Measurements from ENCODE around the gene DTD1. TPM values are rescaled to one million over a fixed set of nuclear protein-coding genes. Genes with fewer than 3 reads are reported as not detected.

Gene DTD1
- total and polyA plus RNA-seq, 2 donors, result 13.2 to 16.9 TPM

DNA sequence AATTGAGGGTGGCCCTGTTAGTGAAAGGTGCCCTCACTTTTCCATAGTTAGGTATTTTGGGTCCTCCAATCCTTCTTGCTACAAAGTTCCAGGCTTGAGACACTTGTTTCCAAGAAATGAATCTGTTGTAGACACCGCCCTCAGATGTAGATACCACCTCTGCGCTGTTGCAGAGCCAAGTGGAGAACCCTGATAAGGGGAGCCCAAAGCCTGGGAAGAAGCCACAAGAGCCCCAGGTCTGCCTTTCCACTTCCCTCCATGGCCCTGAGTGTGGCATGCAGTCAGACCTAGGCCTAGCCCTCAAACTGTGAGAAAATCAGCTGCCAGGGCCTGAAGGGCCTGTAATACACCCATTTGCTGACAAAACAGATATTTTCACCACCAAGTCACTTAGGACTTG, 37.1 kb downstream of the DTD1 start:
- no peaks in the 10 kb centered on the region for H3K36me3 ChIP-seq (ENCODE audit: control insufficient read depth in 2 of 2, insufficient read depth in 2 of 2, low read length in 1 of 2)
- H3K27me3 ChIP-seq (ENCODE audit: control insufficient read depth in 2 of 2, insufficient read depth in 1 of 2, low read length in 1 of 2), result no peaks in the 10 kb centered on the region
- DNase-seq (ENCODE audit: low read depth in 6 of 9, low spot score in 9 of 9), result no peak
- no peaks in the 10 kb centered on the region for H3K9me3 ChIP-seq (ENCODE audit: control insufficient read depth in 2 of 2, insufficient read depth in 1 of 2, low read length in 1 of 2)
- 75% methylated on average over 2 of the region's 2 CpGs for WGBS
- H3K27ac ChIP-seq (ENCODE audit: low read depth in 1 of 2, low read length in 1 of 2), result no peak overlapping the region
- H3K4me1 ChIP-seq (ENCODE audit: control insufficient read depth in 2 of 2, insufficient read depth in 2 of 2, low read length in 2 of 2), result no peaks in the 10 kb centered on the region
- no peak overlapping the region for H3K4me3 ChIP-seq (ENCODE audit: low read length in 2 of 2)

DNA sequence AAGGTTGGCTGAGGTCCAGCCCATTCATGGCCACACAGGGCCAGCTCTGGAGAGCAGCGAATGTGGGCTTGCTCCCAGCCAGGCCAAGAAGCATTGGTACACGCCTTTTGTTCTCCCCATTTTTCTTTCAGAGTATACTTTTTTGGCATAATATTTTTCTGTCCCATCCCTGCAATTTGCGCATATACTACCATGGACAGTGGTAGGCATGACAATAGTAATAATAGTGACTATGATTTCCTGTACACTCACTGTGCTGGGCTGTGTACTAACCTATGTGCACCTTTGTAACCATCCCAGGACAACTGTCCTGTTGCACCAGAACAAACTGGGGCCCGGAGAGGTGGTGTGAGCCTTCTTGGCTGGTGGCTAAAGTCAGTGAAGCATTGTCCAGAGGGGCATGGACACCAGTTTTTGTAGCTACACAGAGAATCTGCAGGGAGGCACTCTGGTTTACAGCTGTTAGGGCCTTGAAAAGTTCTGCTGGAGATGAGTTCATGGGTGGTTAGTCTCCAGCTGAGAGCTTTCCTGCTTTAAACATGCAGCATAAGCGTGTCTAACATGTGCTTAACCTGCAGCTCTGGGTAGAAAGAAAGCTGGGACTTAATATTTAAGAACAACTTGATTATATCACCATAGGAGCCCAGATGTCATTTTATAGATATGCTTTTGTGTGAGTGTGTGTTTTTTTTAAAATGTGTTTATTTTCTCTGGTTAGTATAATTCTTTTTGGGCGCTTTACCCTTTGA, 38.2 kb downstream of the DTD1 start:
- no peaks in the 10 kb centered on the region for H3K27me3 ChIP-seq (ENCODE audit: control insufficient read depth in 2 of 2, insufficient read depth in 1 of 2, low read length in 1 of 2)
- no peak overlapping the region for H3K4me3 ChIP-seq (ENCODE audit: low read length in 2 of 2)
- WGBS, result 85% methylated on average over 6 of the region's 6 CpGs

DNA sequence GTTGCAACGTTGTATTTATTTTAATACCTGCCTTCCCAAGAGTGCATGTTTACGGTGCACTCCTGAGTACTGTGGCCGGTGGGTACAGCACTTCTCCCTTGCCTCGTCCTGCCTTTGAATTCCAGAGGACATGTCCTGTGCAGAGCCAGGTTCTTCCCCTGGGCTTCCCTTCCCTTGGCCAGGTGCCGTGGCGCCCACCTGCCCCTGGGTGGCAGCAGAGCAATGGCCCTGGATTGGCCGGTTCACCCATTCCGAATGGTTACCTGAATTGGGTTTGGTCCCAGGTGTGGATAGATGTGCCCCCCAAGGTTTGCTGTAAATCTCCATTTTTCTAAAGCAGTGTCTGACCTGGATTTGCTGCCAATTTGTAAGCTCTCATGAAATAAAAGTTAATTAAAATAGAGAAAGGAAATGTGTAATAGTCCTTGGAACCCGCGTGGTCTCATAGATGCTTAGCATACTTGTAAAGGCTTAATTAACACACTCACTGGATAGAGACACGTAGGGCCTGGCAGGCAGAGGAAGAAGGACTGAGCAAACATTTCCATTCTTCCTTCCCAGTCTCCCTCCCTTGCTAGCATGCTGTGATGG, 40.6 kb downstream of the DTD1 start:
- no peaks in the 10 kb centered on the region for H3K4me1 ChIP-seq (ENCODE audit: control insufficient read depth in 2 of 2, insufficient read depth in 2 of 2, low read length in 2 of 2)
- H3K9me3 ChIP-seq (ENCODE audit: control insufficient read depth in 2 of 2, insufficient read depth in 1 of 2, low read length in 1 of 2), result no peaks in the 10 kb centered on the region
- 94% methylated on average over 11 of the region's 11 CpGs for WGBS
- H3K27me3 ChIP-seq (ENCODE audit: control insufficient read depth in 2 of 2, insufficient read depth in 1 of 2, low read length in 1 of 2), result no peaks in the 10 kb centered on the region
- H3K36me3 ChIP-seq (ENCODE audit: control insufficient read depth in 2 of 2, insufficient read depth in 2 of 2, low read length in 1 of 2), result no peaks in the 10 kb centered on the region
- DNase-seq (ENCODE audit: low read depth in 6 of 9, low spot score in 9 of 9), result peak in 1 of 9 donors; percentile 3
- no peak overlapping the region for H3K4me3 ChIP-seq (ENCODE audit: low read length in 2 of 2)
- H3K27ac ChIP-seq (ENCODE audit: low read depth in 1 of 2, low read length in 1 of 2), result no peak overlapping the region

More for the DNA sequence above, 38.2 kb downstream of the DTD1 start:
- no peaks in the 10 kb centered on the region for H3K4me1 ChIP-seq (ENCODE audit: control insufficient read depth in 2 of 2, insufficient read depth in 2 of 2, low read length in 2 of 2)
- no peak for DNase-seq (ENCODE audit: low read depth in 6 of 9, low spot score in 9 of 9)
- no peaks in the 10 kb centered on the region for H3K9me3 ChIP-seq (ENCODE audit: control insufficient read depth in 2 of 2, insufficient read depth in 1 of 2, low read length in 1 of 2)
- H3K36me3 ChIP-seq (ENCODE audit: control insufficient read depth in 2 of 2, insufficient read depth in 2 of 2, low read length in 1 of 2), result no peaks in the 10 kb centered on the region
- no peak overlapping the region for H3K27ac ChIP-seq (ENCODE audit: low read depth in 1 of 2, low read length in 1 of 2)

- H3K4me3 ChIP-seq (ENCODE audit: low read length in 2 of 2), result no peak overlapping the region
- no peak overlapping the region for H3K27ac ChIP-seq (ENCODE audit: low read depth in 1 of 2, low read length in 1 of 2)
- no peaks in the 10 kb centered on the region for H3K36me3 ChIP-seq (ENCODE audit: control insufficient read depth in 2 of 2, insufficient read depth in 2 of 2, low read length in 1 of 2)
- H3K4me1 ChIP-seq (ENCODE audit: control insufficient read depth in 2 of 2, insufficient read depth in 2 of 2, low read length in 2 of 2), result no peaks in the 10 kb centered on the region
- 35% methylated on average over 7 of the region's 7 CpGs for WGBS
- DNase-seq (ENCODE audit: low read depth in 6 of 9, low spot score in 9 of 9), result peak in 7 of 9 donors; percentile 13 to 70 (median 46)
- no peaks in the 10 kb centered on the region for H3K27me3 ChIP-seq (ENCODE audit: control insufficient read depth in 2 of 2, insufficient read depth in 1 of 2, low read length in 1 of 2)
- H3K9me3 ChIP-seq (ENCODE audit: control insufficient read depth in 2 of 2, insufficient read depth in 1 of 2, low read length in 1 of 2), result no peaks in the 10 kb centered on the region
Observed at GRCh38 chr20:18632196-18632789, 44.4 kb downstream of the DTD1 start.

- Histone ChIP-seq H3K36me3 (ENCODE audit: control insufficient read depth in 2 of 2, insufficient read depth in 2 of 2, low read length in 1 of 2) (no peaks in the 10 kb centered on the region), H3K4me1 (ENCODE audit: control insufficient read depth in 2 of 2, insufficient read depth in 2 of 2, low read length in 2 of 2) (no peaks in the 10 kb centered on the region), H3K27me3 (ENCODE audit: control insufficient read depth in 2 of 2, insufficient read depth in 1 of 2, low read length in 1 of 2) (no peaks in the 10 kb centered on the region), H3K27ac (ENCODE audit: low read depth in 1 of 2, low read length in 1 of 2) (no peak overlapping the region), H3K9me3 (ENCODE audit: control insufficient read depth in 2 of 2, insufficient read depth in 1 of 2, low read length in 1 of 2) (no peaks in the 10 kb centered on the region), H3K4me3 (ENCODE audit: low read length in 2 of 2) (no peak overlapping the region)
- WGBS, result 96% methylated on average over 2 of the region's 2 CpGs
- no peak for DNase-seq (ENCODE audit: low read depth in 6 of 9, low spot score in 9 of 9)
Observed at GRCh38 chr20:18633411-18633810, 45.6 kb downstream of the DTD1 start.

DNA sequence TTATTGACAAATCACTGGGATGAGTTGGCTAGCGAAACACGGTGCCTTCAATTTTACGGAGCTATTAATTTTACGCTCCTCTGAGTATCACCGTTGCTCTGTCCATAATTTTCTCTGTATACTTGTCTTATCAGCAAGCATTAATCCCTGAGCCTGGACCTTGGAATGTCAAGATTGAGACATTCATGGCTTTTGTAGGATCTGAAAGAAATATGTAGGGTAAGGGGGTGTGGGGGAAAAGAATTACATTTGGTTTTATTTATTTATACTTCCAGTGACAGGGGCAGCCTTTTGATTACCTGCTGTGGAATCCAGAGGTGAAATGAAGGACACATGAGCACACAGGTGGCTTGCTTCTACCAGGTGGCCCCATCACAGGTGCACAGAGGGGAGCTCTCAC, 46.6 kb downstream of the DTD1 start:
- no peaks in the 10 kb centered on the region for H3K27me3 ChIP-seq (ENCODE audit: control insufficient read depth in 2 of 2, insufficient read depth in 1 of 2, low read length in 1 of 2)
- H3K36me3 ChIP-seq (ENCODE audit: control insufficient read depth in 2 of 2, insufficient read depth in 2 of 2, low read length in 1 of 2), result no peaks in the 10 kb centered on the region
- no peak for DNase-seq (ENCODE audit: low read depth in 6 of 9, low spot score in 9 of 9)
- H3K27ac ChIP-seq (ENCODE audit: low read depth in 1 of 2, low read length in 1 of 2), result no peak overlapping the region
- H3K4me3 ChIP-seq (ENCODE audit: low read length in 2 of 2), result no peak overlapping the region
- no peaks in the 10 kb centered on the region for H3K4me1 ChIP-seq (ENCODE audit: control insufficient read depth in 2 of 2, insufficient read depth in 2 of 2, low read length in 2 of 2)
- WGBS, result 98% methylated on average over 5 of the region's 5 CpGs
- H3K9me3 ChIP-seq (ENCODE audit: control insufficient read depth in 2 of 2, insufficient read depth in 1 of 2, low read length in 1 of 2), result no peaks in the 10 kb centered on the region

- Histone ChIP-seq H3K27ac (ENCODE audit: low read depth in 1 of 2, low read length in 1 of 2) (no peak overlapping the region), H3K4me1 (ENCODE audit: control insufficient read depth in 2 of 2, insufficient read depth in 2 of 2, low read length in 2 of 2) (no peaks in the 10 kb centered on the region), H3K9me3 (ENCODE audit: control insufficient read depth in 2 of 2, insufficient read depth in 1 of 2, low read length in 1 of 2) (no peaks in the 10 kb centered on the region), H3K4me3 (ENCODE audit: low read length in 2 of 2) (no peak overlapping the region), H3K36me3 (ENCODE audit: control insufficient read depth in 2 of 2, insufficient read depth in 2 of 2, low read length in 1 of 2) (no peaks in the 10 kb centered on the region), H3K27me3 (ENCODE audit: control insufficient read depth in 2 of 2, insufficient read depth in 1 of 2, low read length in 1 of 2) (no peaks in the 10 kb centered on the region)
- WGBS, result 96% methylated on average over 1 of the region's 1 CpG
- DNase-seq (ENCODE audit: low read depth in 6 of 9, low spot score in 9 of 9), result no peak
Observed at GRCh38 chr20:18635380-18635779, 47.5 kb downstream of the DTD1 start.

DNA sequence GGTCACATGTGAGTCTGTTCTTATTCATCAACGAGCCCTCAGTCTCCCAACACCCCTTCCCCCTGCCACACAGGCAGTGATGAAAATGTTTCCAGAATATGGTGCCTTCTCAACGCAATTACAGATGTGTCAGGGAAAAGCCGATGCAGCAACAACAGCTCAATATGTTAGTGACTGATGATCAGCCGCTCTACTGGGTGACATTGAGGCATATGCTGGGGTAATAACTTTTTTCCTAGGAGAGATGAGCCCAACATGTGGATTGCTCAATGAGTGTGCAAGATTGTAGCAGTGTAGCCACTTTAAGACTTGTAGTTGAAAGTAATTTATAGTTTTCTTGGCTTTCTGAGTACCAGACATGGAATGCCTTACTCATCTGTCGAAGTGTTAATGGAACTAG, 49.4 kb downstream of the DTD1 start:
- no peak overlapping the region for H3K4me3 ChIP-seq (ENCODE audit: low read length in 2 of 2)
- no peak for DNase-seq (ENCODE audit: low read depth in 6 of 9, low spot score in 9 of 9)
- no peaks in the 10 kb centered on the region for H3K36me3 ChIP-seq (ENCODE audit: control insufficient read depth in 2 of 2, insufficient read depth in 2 of 2, low read length in 1 of 2)
- H3K4me1 ChIP-seq (ENCODE audit: control insufficient read depth in 2 of 2, insufficient read depth in 2 of 2, low read length in 2 of 2), result no peaks in the 10 kb centered on the region
- H3K27me3 ChIP-seq (ENCODE audit: control insufficient read depth in 2 of 2, insufficient read depth in 1 of 2, low read length in 1 of 2), result no peaks in the 10 kb centered on the region
- H3K27ac ChIP-seq (ENCODE audit: low read depth in 1 of 2, low read length in 1 of 2), result no peak overlapping the region
- WGBS, result 75% methylated on average over 5 of the region's 5 CpGs
- H3K9me3 ChIP-seq (ENCODE audit: control insufficient read depth in 2 of 2, insufficient read depth in 1 of 2, low read length in 1 of 2), result no peaks in the 10 kb centered on the region

DNA sequence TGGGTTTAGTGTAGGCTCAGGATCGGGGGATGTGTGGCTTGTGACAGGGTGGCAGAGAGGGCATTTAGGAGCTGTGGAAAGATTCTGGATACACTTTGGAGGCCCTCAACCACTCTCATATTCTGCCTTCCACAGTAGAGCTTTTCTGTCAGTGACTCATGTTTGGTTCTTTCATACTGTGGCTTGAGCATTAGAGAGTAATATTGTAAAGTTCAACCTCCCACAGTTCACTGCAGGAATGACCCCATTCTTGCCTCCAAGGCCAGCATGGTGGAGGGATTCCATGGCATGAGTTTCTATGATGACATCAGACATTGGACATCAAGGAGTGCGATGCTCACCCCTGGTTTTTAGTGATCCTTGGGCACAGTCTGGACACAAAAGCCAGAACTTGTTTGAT, 50.9 kb downstream of the DTD1 start:
- Histone ChIP-seq H3K9me3 (ENCODE audit: control insufficient read depth in 2 of 2, insufficient read depth in 1 of 2, low read length in 1 of 2) (no peaks in the 10 kb centered on the region), H3K27ac (ENCODE audit: low read depth in 1 of 2, low read length in 1 of 2) (no peak overlapping the region), H3K27me3 (ENCODE audit: control insufficient read depth in 2 of 2, insufficient read depth in 1 of 2, low read length in 1 of 2) (no peaks in the 10 kb centered on the region), H3K4me3 (ENCODE audit: low read length in 2 of 2) (no peak overlapping the region), H3K4me1 (ENCODE audit: control insufficient read depth in 2 of 2, insufficient read depth in 2 of 2, low read length in 2 of 2) (no peaks in the 10 kb centered on the region), H3K36me3 (ENCODE audit: control insufficient read depth in 2 of 2, insufficient read depth in 2 of 2, low read length in 1 of 2) (no peaks in the 10 kb centered on the region)
- no peak for DNase-seq (ENCODE audit: low read depth in 6 of 9, low spot score in 9 of 9)
- WGBS, result 98% methylated on average over 2 of the region's 2 CpGs
